Right atrium auricular region (tissue), 2 donors: ENCODE measurements around the gene SLC46A2. TPM values are rescaled to one million over a fixed set of nuclear protein-coding genes. Genes with fewer than 3 reads are reported as not detected.

Source experiments
- DNase-seq: peaks from one replicate; pipeline ENCODE4 v3.0.0-alpha.2; 2019; ENCODE audit warnings: low spot score
- H3K27ac ChIP-seq, 2 donors: fragments of 200-600 bp; sonication (generic); 1 replicate in 1 of 2; 2 replicates in 1 of 2; pipeline ENCODE4 v1.5.1; 2016 to 2019
- H3K27me3 ChIP-seq, 2 donors: fragments of 200-600 bp; sonication (generic); one replicate each; pipeline versions ENCODE4 v1.5.1 to v1.6.0; 2017 to 2019
- H3K36me3 ChIP-seq: fragments of 200-600 bp; sonication (generic); one replicate; pipeline ENCODE4 v1.5.1; 2016
- H3K4me1 ChIP-seq, 2 donors: fragments of 200-600 bp; sonication (generic); one replicate each; pipeline versions ENCODE4 v1.5.1 to v1.6.0; 2017 to 2019
- H3K4me3 ChIP-seq, 2 donors: fragments of 200-600 bp; sonication (generic); 1 replicate in 1 of 2; 2 replicates in 1 of 2; pipeline ENCODE4 v1.5.1; 2017 to 2019; ENCODE audit warnings: mild to moderate bottlenecking in 1 of 2, moderate library complexity in 1 of 2
- H3K9me3 ChIP-seq, 2 donors: fragments of 200-600 bp; sonication (generic); one replicate each; pipeline ENCODE4 v1.5.1; 2019
- total RNA-seq, 2 donors: library from RNA; depleted of rRNA; stranded (reverse); fragments of >200 nt; gene quantifications; one replicate each; pipeline ENCODE4 v1.1.0, GENCODE V29; 2016
- TF ChIP-seq, protein P1 (sequence below), 2 donors: fragments of 200-600 bp; sonication (generic); IDR thresholded peaks; one replicate each; pipeline ENCODE4 v1.5.1; 2019; ENCODE audit warnings: antibody characterized with exemption in 2 of 2

SLC46A2 gene, protein sequence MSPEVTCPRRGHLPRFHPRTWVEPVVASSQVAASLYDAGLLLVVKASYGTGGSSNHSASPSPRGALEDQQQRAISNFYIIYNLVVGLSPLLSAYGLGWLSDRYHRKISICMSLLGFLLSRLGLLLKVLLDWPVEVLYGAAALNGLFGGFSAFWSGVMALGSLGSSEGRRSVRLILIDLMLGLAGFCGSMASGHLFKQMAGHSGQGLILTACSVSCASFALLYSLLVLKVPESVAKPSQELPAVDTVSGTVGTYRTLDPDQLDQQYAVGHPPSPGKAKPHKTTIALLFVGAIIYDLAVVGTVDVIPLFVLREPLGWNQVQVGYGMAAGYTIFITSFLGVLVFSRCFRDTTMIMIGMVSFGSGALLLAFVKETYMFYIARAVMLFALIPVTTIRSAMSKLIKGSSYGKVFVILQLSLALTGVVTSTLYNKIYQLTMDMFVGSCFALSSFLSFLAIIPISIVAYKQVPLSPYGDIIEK
- under 1 TPM in 1 of 2 donors, not detected in 1; 0.43 TPM for total RNA-seq

DNA sequence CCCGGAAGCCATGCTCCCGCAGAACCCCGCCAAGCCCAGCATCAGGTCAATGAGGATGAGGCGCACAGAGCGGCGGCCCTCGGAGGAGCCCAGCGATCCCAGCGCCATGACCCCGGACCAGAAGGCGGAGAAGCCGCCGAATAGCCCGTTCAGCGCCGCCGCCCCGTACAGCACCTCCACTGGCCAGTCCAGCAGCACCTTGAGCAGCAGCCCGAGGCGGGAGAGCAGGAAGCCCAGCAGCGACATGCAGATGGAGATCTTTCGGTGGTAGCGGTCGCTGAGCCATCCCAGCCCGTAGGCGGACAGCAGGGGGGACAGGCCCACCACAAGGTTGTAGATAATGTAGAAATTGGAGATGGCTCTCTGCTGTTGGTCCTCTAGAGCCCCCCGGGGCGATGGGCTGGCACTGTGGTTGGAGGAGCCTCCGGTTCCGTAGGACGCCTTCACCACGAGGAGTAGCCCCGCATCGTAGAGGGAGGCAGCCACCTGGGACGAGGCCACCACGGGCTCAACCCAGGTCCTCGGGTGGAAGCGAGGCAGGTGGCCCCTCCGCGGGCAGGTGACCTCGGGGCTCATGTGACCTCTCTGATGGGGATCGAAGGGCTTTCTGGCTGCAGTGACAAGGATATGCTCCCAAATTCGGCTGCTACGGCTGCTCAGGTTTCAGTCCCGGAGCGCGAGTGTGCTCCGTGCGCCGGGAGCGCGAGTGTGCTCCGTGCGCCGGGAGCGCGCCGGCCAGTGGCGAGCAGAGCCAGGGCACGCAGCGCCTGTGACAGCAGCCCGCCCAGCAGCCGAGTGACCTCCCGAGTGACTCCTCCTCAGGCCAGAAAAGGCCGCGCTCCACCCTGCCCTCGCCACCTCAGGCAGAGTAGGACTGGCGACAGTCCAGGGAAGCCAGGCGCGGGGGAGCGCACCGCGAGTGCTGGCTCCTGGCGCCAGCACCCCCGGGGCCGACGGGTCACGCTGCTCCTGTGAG is at the start of gene SLC46A2:
Gene SLC46A2, minus strand, starts transcription at position 771 of the 976 bp plus-strand sequence. Its CDS starts 195 bp downstream, at position 576.
- Histone ChIP-seq H3K9me3 (no peaks in the 10 kb centered on the region), H3K4me3 (peak within 1 kb of the TSS; percentile 30 to 46), H3K27ac (no peak within 1 kb of the TSS)

DNA sequence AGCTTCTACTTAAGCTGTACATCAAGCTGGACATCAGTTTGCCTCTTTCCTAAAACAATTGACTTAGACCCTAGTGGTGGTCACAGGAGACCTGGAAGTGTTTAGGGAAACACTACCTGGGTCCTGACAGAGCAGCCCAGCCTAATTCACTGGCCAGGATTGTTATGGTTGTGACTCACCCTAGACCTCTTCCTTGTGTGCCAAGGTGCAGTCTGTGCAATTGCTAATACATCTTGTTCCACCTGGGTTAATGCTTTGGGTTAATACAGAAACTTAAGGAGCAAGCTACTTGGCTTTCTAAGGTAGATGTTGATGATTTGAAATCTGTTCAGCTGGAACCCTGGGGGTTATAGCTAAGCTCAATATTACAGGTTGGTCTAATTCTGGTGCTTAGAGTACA is 48.7 kb upstream of the SLC46A2 start:
- H3K9me3 ChIP-seq: no peaks in the 10 kb centered on the region
- TF ChIP-seq, protein P1, sequence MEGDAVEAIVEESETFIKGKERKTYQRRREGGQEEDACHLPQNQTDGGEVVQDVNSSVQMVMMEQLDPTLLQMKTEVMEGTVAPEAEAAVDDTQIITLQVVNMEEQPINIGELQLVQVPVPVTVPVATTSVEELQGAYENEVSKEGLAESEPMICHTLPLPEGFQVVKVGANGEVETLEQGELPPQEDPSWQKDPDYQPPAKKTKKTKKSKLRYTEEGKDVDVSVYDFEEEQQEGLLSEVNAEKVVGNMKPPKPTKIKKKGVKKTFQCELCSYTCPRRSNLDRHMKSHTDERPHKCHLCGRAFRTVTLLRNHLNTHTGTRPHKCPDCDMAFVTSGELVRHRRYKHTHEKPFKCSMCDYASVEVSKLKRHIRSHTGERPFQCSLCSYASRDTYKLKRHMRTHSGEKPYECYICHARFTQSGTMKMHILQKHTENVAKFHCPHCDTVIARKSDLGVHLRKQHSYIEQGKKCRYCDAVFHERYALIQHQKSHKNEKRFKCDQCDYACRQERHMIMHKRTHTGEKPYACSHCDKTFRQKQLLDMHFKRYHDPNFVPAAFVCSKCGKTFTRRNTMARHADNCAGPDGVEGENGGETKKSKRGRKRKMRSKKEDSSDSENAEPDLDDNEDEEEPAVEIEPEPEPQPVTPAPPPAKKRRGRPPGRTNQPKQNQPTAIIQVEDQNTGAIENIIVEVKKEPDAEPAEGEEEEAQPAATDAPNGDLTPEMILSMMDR (IDR thresholded peaks at IDR 0.05): no peak

More for the DNA sequence above, at the start of gene SLC46A2:
- no peaks in the 10 kb centered on the region for H3K36me3 ChIP-seq
- no peak for DNase-seq
- TF ChIP-seq, protein P1 (IDR thresholded peaks at IDR 0.05): no peak
- peaks cover 0 to 15% of the 10 kb centered on the region in 2 donors for H3K4me1 ChIP-seq
- H3K27me3 ChIP-seq: no peaks in the 10 kb centered on the region

DNA sequence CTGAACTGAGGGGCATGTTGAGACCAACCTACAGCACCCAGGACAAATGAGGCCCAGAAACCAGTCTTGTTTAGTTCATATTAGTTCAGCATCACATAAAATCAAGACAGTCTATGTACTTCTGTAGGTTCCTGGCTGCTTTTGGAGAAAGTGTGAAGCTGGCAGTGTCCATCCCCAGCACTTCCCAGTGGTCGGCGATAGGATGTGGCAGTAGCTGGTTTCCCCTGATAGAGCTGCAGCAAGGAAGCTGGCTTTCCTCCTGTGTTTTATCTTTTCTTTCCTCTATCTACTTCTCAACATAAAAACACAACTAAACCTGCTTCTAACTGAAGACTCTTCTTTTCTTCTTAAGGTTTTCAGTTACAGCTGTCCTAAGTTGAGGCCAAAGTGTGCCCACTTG is 43.0 kb upstream of the SLC46A2 start:
- Histone ChIP-seq H3K4me3 (no peak overlapping the region), H3K4me1 (no peaks in the 10 kb centered on the region), H3K27ac (no peak overlapping the region), H3K9me3 (no peaks in the 10 kb centered on the region), H3K36me3 (no peaks in the 10 kb centered on the region), H3K27me3 (no peaks in the 10 kb centered on the region)
- TF ChIP-seq, protein P1 (IDR thresholded peaks at IDR 0.05): no peak
- DNase-seq: no peak

More for the DNA sequence above, 48.7 kb upstream of the SLC46A2 start:
- Histone ChIP-seq H3K4me3 (no peak overlapping the region), H3K27ac (no peak overlapping the region), H3K36me3 (no peaks in the 10 kb centered on the region), H3K27me3 (no peaks in the 10 kb centered on the region), H3K4me1 (no peaks in the 10 kb centered on the region)
- DNase-seq: no peak

DNA sequence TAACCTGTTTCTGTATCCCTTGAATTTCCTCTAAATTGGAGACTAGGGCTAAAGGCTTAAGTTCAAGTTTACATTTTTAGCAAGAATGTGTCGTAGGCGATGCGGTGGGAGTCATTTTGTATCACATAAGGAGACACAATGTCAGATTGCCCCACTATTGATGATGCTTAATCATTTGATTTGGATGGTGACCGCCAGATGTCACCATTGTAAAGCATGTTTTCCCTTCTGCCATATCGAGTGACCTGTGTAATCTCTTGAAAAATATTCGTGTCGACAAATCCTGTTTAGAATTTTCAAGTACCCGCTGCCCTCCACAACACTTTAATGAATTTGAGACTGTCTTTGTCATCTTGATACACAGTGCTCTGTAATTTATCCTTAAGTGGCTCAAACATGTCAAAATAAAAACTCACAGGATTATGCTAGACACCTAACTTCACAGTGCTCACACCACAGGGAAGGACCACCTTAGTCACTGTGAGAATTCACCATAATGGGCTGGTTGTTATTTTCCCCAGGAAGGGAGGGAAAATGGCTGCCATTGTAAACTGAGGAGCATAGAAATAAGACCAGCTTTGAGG is 34.5 kb upstream of the SLC46A2 start:
- Histone ChIP-seq H3K4me3 (no peak overlapping the region), H3K27me3 (no peaks in the 10 kb centered on the region), H3K36me3 (no peaks in the 10 kb centered on the region), H3K9me3 (no peaks in the 10 kb centered on the region), H3K4me1 (no peaks in the 10 kb centered on the region), H3K27ac (no peak overlapping the region)
- no peak for DNase-seq
- TF ChIP-seq, protein P1 (IDR thresholded peaks at IDR 0.05): peak in 1 of 2 donors; percentile 59

DNA sequence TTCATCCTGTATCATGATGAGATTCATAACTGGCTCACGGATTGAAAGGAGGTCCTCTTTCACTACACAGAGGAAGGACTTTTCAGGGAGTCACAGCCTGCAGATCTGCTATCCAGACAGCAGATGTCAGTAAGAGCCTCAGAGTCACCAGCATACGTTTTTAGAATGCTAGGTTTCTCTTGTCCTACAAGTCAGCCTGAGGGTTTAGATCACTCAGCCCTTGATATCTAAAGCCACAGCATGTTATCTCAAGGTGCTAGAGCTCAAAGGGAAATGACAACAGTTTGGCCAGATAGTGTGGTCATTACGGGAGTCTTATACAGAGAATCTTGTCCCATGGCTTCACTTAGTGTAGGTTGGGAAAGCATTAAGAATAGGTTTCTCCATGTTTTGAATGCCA is 30.9 kb upstream of the SLC46A2 start:
- TF ChIP-seq, protein P1 (IDR thresholded peaks at IDR 0.05): peak; percentile 11 to 58
- no peaks in the 10 kb centered on the region for H3K9me3 ChIP-seq
- H3K36me3 ChIP-seq: no peaks in the 10 kb centered on the region
- DNase-seq: no peak
- no peaks in the 10 kb centered on the region for H3K4me1 ChIP-seq
- no peak overlapping the region for H3K4me3 ChIP-seq
- no peak overlapping the region for H3K27ac ChIP-seq
- no peaks in the 10 kb centered on the region for H3K27me3 ChIP-seq
